HepG2 (cell line): ENCODE data around the gene KAT6B. TPM values are rescaled to one million over a fixed set of nuclear protein-coding genes. Genes with fewer than 3 reads are reported as not detected.

Experiments
- ATAC-seq: fragments of 200-7000 bp; cut with Tn5 transposase; 3 replicates; pipeline ENCODE4 v1.9.1; 2020; ENCODE audit warnings: mild to moderate bottlenecking, moderate library complexity
- BruUV-seq: library from RNA; stranded (reverse); fragments of 400-500 nt; replicated peaks from 2 replicates; lab custom pipeline; 2021; lab: Mats Ljungman, UMichigan
- CTCF ChIA-PET: fragments of 300-600 bp; formaldehyde crosslinking; extraction: SDS; loops from one replicate; lab custom pipeline; 2021; ENCODE audit warnings: low total read pairs, inconsistent platforms, low intra/inter-chr PET ratio; lab: Yijun Ruan, JAX
- POLR2A ChIA-PET: fragments of 350-600 bp; sonication (Branson Sonifier 250); formaldehyde crosslinking; loops from one replicate; lab custom pipeline; 2020; ENCODE audit warnings: antibody characterized with exemption, inconsistent platforms; lab: Yijun Ruan, JAX
- DNase-seq: peaks from one replicate; pipeline ENCODE4 v3.0.0-alpha.2; 2015; ENCODE audit warnings: low spot score
- FAIRE-seq: peaks from 3 replicates; lab custom pipeline; 2011; peaks lifted over from hg19 to GRCh38; lab: Jason Lieb, UNC
- H2AFZ ChIP-seq: one replicate; pipeline ENCODE4 v1.6.1; 2011; ENCODE audit warnings: low read length, inconsistent platforms
- H3K27ac ChIP-seq: fragments of 300-600 bp; 3 replicates; pipeline ENCODE4 v1.8.0; 2011; ENCODE audit warnings: mixed run types, mild to moderate bottlenecking, mixed read lengths, low read length, inconsistent platforms; ENCODE audit not compliant: insufficient read depth; ENCODE audit errors: extremely low read length
- H3K27me3 ChIP-seq, 2 experiments: fragments of 200-600 bp in 1 of 2; 2 replicates in 1 of 2; 3 replicates in 1 of 2; pipeline versions ENCODE4 v1.6.0 to v1.8.0; 2011; ENCODE audit warnings: low read length in 2 of 2, mild to moderate bottlenecking in 2 of 2, moderate library complexity in 2 of 2, inconsistent platforms in 1 of 2; ENCODE audit not compliant: insufficient read depth in 2 of 2, control insufficient read depth in 1 of 2
- H3K36me3 ChIP-seq, 2 experiments: fragments of 200-600 bp in 1 of 2; replicated peaks in 1 of 2; 2 replicates in 1 of 2; 3 replicates in 1 of 2; pipeline versions ENCODE4 v1.5.1 to v1.8.0; 2011; ENCODE audit warnings: low read length in 2 of 2, inconsistent platforms in 1 of 2; ENCODE audit not compliant: insufficient read depth in 2 of 2, control insufficient read depth in 1 of 2
- H3K4me1 ChIP-seq: 2 replicates; pipeline ENCODE4 v1.5.1; 2012; ENCODE audit warnings: low read length, inconsistent platforms; ENCODE audit not compliant: insufficient read depth
- H3K4me2 ChIP-seq: 2 replicates; pipeline ENCODE4 v1.6.0; 2011; ENCODE audit warnings: low read depth, low read length, inconsistent platforms
- H3K4me3 ChIP-seq, 3 experiments: fragments of 200-600 bp in 1 of 3; sonication (generic), shearing (Covaris generic) in 1 of 3; replicated peaks in 1 of 3; 2 replicates each; pipeline ENCODE4 v1.5.1; 2011 to 2016; ENCODE audit warnings: low read length in 3 of 3, inconsistent platforms in 2 of 3, low read depth in 2 of 3, mild to moderate bottlenecking in 2 of 3, control low read depth in 1 of 3, mixed read lengths in 1 of 3; ENCODE audit not compliant: insufficient read depth in 1 of 3
- H3K79me2 ChIP-seq: one replicate; pipeline ENCODE4 v1.6.1; 2011; ENCODE audit warnings: low read length, inconsistent platforms; ENCODE audit not compliant: insufficient read depth
- H3K9ac ChIP-seq: 2 replicates; pipeline ENCODE4 v1.6.0; 2011; ENCODE audit warnings: mild to moderate bottlenecking, low read depth, low read length, inconsistent platforms; ENCODE audit not compliant: insufficient read depth
- H3K9me3 ChIP-seq: 2 replicates; pipeline ENCODE4 v1.5.1; 2012; ENCODE audit warnings: mild to moderate bottlenecking, low read length
- H4K20me1 ChIP-seq: 2 replicates; pipeline ENCODE4 v1.6.0; 2011; ENCODE audit warnings: inconsistent platforms, mild to moderate bottlenecking, low read length, moderate library complexity; ENCODE audit not compliant: insufficient read depth
- ATRX ChIP-seq: sonication (generic); formaldehyde crosslinking; IDR thresholded peaks from 2 replicates; pipeline ENCODE4 v1.4.0; 2020; ENCODE audit warnings: missing genetic modification reagents, borderline replicate concordance
- FOXK1 ChIP-seq: sonication (generic); formaldehyde crosslinking; IDR thresholded peaks from 2 replicates; pipeline ENCODE4 v1.4.0; 2020; ENCODE audit warnings: low read depth, missing genetic modification reagents, borderline replicate concordance
- TERF1 ChIP-seq: sonication (generic); formaldehyde crosslinking; IDR thresholded peaks from 2 replicates; pipeline ENCODE4 v1.8.0; 2022; ENCODE audit warnings: mild to moderate bottlenecking, missing genetic modification reagents, moderate library complexity
- THAP9 ChIP-seq: sonication (generic); formaldehyde crosslinking; IDR thresholded peaks from 2 replicates; pipeline ENCODE4; 2020; ENCODE audit warnings: missing genetic modification reagents, mild to moderate bottlenecking, borderline replicate concordance
- TRIM22 ChIP-seq: fragments of 450-650 bp; IDR thresholded peaks from 2 replicates; pipeline ENCODE4 v1.6.1; 2017
- ZBTB38 ChIP-seq: sonication (generic); formaldehyde crosslinking; IDR thresholded peaks from 2 replicates; pipeline ENCODE4 v1.5.1; 2020; ENCODE audit warnings: mild to moderate bottlenecking, missing genetic modification reagents
- WGBS: methylation state at CpG from one replicate; pipeline ENCODE4 v1.1.6; 2017; ENCODE audit warnings: low lambda C conversion rate; 5-methylcytosine and 5-hydroxymethylcytosine counted together
- in situ Hi-C: cut with HindIII; loops from 2 replicates; pipeline ENCODE4 v1.10.0; 2017; ENCODE audit warnings: low pct_unique_long_range_greater_than_20kb; ENCODE audit not compliant: extremely low pct_ligation_motif_present
- intact Hi-C: fragments of 100-400 bp; cut with micrococcal nuclease; formaldehyde crosslinking; loops from one replicate; pipeline ENCODE4 v1.10.0; 2022; ENCODE audit not compliant: unreplicated experiment
- polyA plus RNA-seq, 8 experiments: library from polyadenylated mRNA; depleted of rRNA in 3 of 8; stranded (reverse) in 7 of 8; unstranded in 1 of 8; fragments of >200 nt; fragmentation: Illumina TruSeq in 4 of 8; extraction: Trizol in 4 of 8; gene quantifications; 2 replicates each; pipeline versions ENCODE4 v1.2.1 to v1.2.3, GENCODE V29; 2011 to 2016; ENCODE audit warnings: low read depth in 4 of 8, missing spikeins in 1 of 8, mixed read lengths in 1 of 8; ENCODE audit not compliant: insufficient read depth in 1 of 8
- total RNA-seq, 5 experiments: library from RNA; depleted of rRNA; stranded (reverse); fragments of >200 nt; fragmentation: Illumina TruSeq; extraction: Trizol; gene quantifications; 2 replicates each; pipeline ENCODE4 v1.2.3, GENCODE V29; 2016; ENCODE audit warnings: low read depth in 1 of 5

Gene KAT6B
- total and polyA plus RNA-seq, 2 of the 13 experiments (the other 11 are each of a cell fraction or from before 2014, with no cell fraction given) = 3.0 to 9.5 TPM

GRCh38 chr10:74901301-74901700, 74.9 kb downstream of the KAT6B start:
- WGBS = 96% methylated on average over 2 of the region's 2 CpGs
- ChIA-PET CTCF (no interaction called here), POLR2A (no interaction called here)
- no peak overlapping the region for H3K27ac ChIP-seq
- no peaks in the 10 kb centered on the region for H4K20me1 ChIP-seq
- TF ChIP-seq ZBTB38 (CRISPR knock-in tag) (no peak), THAP9 (CRISPR knock-in tag) (no peak), TERF1 (CRISPR knock-in tag) (no peak), FOXK1 (no peak), TRIM22 (no peak), ATRX (CRISPR knock-in tag) (no peak)
- H3K4me2 ChIP-seq = no peak overlapping the region
- intact Hi-C loops (no loop called here), in situ Hi-C loops (no loop called here)
- no peak overlapping the region for H3K4me3 ChIP-seq
- BruUV-seq = no TSS peak
- peaks cover 6% of the 10 kb centered on the region for H3K79me2 ChIP-seq
- no peaks in the 10 kb centered on the region for H3K27me3 ChIP-seq
- no peak overlapping the region for H2AFZ ChIP-seq
- no peak for ATAC-seq
- FAIRE-seq = no peak
- no peaks in the 10 kb centered on the region for H3K36me3 ChIP-seq
- no peak for DNase-seq
- no peak overlapping the region for H3K9ac ChIP-seq
- no peaks in the 10 kb centered on the region for H3K9me3 ChIP-seq
- peaks cover 15% of the 10 kb centered on the region for H3K4me1 ChIP-seq
